Muscle layer of colon (tissue), 2 donors: ENCODE measurements around the gene PLPPR2.
"Not testable (repeated sequence)": the region's sequence is repeated elsewhere in the genome, so short reads cannot be mapped to it uniquely, and the experiment has no call there.

Source experiments
- H3K27ac ChIP-seq: one replicate; pipeline ENCODE4 v1.7.0; 2013; ENCODE audit warnings: low read depth, mild to moderate bottlenecking, low read length, moderate library complexity
- H3K27me3 ChIP-seq, 2 donors: one replicate each; pipeline ENCODE4 v1.7.0; 2013; ENCODE audit warnings: low read length in 2 of 2, mild to moderate bottlenecking in 2 of 2; ENCODE audit not compliant: insufficient read depth in 2 of 2, control insufficient read depth in 1 of 2
- H3K36me3 ChIP-seq: one replicate; pipeline ENCODE4 v1.7.0; 2013; ENCODE audit warnings: mild to moderate bottlenecking, low read length; ENCODE audit not compliant: insufficient read depth
- H3K4me1 ChIP-seq: one replicate; pipeline ENCODE4 v1.7.0; 2013; ENCODE audit warnings: mild to moderate bottlenecking, low read length; ENCODE audit not compliant: insufficient read depth
- H3K4me3 ChIP-seq, 2 donors: one replicate each; pipeline ENCODE4 v1.7.0; 2013; ENCODE audit warnings: low read length in 2 of 2, low read depth in 1 of 2, mild to moderate bottlenecking in 1 of 2, moderate library complexity in 1 of 2
- H3K9ac ChIP-seq: one replicate; pipeline ENCODE4 v1.7.0; 2013; ENCODE audit warnings: low read length
- H3K9me3 ChIP-seq: one replicate; pipeline ENCODE4 v1.7.0; 2013; ENCODE audit warnings: mild to moderate bottlenecking, low read length
- donor health status: abdominal sarcoma.
- donor health status: Adenocarcinoma of cecum.

The PLPPR2 gene, protein sequence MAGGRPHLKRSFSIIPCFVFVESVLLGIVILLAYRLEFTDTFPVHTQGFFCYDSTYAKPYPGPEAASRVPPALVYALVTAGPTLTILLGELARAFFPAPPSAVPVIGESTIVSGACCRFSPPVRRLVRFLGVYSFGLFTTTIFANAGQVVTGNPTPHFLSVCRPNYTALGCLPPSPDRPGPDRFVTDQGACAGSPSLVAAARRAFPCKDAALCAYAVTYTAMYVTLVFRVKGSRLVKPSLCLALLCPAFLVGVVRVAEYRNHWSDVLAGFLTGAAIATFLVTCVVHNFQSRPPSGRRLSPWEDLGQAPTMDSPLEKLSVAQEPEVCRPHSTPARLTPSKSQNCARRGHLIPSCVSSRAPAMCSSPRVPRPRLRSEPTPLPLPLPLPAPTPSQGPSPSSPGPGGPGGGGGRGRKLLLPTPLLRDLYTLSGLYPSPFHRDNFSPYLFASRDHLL

DNA sequence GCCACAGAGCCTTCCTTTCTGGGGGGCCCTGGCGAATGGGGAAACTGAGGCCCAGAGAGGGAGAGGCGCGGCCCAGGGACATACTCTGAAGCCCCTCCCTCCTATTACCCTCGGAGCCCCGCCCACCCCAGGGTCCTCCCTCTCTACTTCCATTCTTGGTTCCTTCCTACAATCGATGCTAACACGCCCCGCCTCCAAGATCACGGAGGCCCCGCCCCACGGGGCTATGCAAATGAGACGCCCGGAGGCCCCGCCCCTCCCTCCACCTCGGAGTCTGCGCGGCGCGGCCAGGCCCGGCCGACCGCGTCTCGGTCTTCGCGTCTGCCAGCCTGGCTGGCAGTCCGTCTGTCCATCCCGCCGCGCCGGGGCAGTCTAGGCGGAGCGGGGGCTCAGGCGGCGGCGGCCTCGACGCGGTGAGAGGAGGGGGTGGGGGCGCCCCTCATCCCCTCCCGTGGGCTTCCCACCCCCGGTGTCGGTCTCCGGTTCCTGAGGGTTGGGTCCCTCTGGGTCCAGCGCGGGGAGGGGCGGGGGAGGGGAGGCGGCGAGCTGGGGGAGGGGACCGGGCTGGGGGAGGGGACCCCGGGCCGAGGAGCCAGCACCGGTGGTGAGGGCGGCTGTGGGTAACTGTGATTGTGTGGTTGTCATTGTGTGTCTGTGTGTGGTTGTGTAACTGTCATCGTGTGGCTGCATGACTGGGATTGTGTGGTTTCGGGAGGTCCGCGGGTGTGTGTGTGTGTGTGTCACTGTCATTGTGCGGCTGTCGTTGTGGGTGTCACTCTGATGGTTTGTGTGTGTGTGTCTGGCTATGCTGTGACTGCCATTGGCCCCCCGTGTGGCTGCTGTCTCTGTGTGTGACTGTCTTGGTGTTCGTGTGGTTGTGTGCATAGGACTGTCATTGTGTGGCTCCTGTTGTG, at the start of gene PLPPR2:
TSS of gene PLPPR2 (plus strand) at position 273 of the 914 bp plus-strand sequence. CDS start 2,242 bp downstream, outside the sequence.
- peak within 1 kb of the TSS; percentile 28 to 82 for H3K4me3 ChIP-seq
- H3K36me3 ChIP-seq: no peaks in the 10 kb centered on the region
- peaks cover 13% of the 10 kb centered on the region for H3K4me1 ChIP-seq
- H3K27me3 ChIP-seq: no peaks in the 10 kb centered on the region
- H3K27ac ChIP-seq: peak within 1 kb of the TSS; percentile 46
- H3K9me3 ChIP-seq: no peaks in the 10 kb centered on the region
- peak within 1 kb of the TSS; percentile 91 for H3K9ac ChIP-seq

DNA sequence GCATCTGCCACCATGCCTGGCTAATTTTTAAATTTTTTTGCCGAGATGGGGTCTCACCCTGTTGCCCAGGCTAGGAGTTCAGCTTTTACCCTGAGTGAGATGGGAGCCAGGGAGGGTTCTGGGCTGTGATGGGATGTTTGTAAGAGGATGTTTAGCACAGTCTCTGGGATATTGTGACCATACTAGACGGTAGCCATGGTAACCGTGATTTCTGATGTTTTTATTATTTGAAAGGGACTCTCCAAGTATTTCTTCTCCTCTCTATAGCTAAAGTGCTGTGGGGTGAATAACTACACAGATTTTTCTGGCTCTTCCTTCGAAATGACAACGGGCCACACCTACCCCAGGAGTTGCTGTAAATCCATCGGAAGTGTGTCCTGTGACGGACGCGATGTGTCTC, 48.9 kb upstream of the PLPPR2 start:
- H3K36me3 ChIP-seq: no peaks in the 10 kb centered on the region
- no peak overlapping the region for H3K4me3 ChIP-seq
- H3K9me3 ChIP-seq: no peaks in the 10 kb centered on the region
- H3K27ac ChIP-seq: no peak overlapping the region
- H3K4me1 ChIP-seq: no peaks in the 10 kb centered on the region
- H3K27me3 ChIP-seq: peaks cover 0 to 5% of the 10 kb centered on the region in 2 donors
- no peak overlapping the region for H3K9ac ChIP-seq

DNA sequence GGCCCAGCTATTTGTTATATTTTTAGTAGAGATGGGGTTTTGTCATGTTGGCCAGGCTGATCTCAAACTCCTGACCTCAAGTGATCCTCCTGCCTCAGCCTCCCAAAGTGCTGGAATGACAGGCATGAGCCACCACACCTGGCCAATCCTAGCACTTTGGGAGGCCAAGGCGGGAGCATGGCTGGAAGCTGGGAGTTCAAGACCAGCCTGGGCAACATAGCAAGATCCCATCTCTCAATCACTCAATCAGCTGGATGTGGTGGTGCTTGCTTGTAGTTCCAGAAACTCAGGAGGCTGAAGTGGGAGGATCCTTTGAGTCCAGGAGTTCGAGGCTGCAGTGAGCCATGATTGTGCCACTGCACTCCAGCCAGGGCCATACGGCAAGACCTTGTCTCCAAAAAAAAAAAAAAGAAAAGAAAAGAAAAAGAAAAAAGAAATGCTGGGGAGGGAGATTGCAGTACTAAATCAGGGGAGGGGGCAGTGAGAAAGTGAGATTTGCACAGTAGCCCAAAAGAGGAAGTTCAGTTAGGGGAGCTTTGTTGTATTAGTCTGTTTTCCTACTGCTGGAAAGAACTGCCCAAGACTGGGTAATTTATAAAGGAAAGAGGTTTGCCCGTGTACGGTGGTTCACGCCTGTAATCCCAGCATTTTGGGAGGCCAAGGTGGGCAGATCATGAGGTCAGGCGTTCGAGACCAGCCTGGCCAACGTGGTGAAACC, 34.8 kb upstream of the PLPPR2 start:
- not testable (repeated sequence) for H3K4me3 ChIP-seq, H3K27ac ChIP-seq, H3K9ac ChIP-seq, H3K27me3 ChIP-seq, H3K9me3 ChIP-seq, H3K36me3 ChIP-seq
- H3K4me1 ChIP-seq: peaks cover 14% of the 10 kb centered on the region

DNA sequence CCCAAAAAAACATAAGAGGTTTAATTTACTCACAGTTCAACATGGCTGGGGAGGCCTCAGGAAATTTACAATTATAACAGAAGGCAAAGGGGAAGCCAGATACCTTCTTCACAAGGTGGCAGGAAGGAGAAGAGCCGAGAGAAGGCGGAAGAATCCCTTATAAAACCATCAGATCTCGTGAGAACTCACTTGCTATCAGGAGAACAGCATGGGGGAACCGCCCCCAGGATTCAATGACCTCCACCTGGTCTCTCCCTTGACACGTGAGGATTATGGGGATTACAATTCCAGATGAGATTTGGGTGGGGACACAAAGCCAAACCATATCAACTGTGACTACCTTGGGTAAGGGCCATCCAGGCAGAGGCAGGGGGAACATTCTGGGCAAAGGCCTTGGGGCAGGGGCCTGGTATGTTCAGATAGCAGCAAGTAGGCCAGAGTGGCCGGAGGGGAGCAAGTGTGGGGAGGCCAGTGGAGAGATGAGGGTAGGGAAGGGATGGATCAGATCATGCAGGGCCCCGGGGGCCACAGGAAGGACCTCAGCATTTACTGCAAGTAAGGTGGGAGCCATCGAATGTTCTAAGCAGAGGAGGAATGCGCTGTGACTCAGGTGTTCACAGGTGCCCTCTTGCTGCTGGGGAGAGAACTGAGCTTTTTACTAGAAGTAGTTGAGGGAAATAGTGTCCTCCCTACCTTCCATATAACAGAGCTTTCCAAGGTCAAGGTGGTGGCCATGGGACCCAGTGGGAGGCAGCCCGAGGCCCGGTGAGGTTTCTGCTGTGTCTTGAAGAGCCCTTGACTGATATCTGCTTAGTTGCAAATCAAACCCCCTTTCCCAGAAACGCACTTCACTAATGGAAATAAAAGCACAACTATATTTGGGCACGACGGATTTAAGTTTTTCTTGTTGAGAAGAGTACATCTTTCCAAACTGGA, 33.8 kb upstream of the PLPPR2 start:
- Histone ChIP-seq H3K27me3 (no peaks in the 10 kb centered on the region), H3K4me3 (no peak overlapping the region), H3K27ac (no peak overlapping the region), H3K36me3 (no peaks in the 10 kb centered on the region), H3K9ac (no peak overlapping the region), H3K9me3 (no peaks in the 10 kb centered on the region), H3K4me1 (peaks cover 14% of the 10 kb centered on the region)

GRCh38 chr19:11322269-11323024, 32.8 kb upstream of the PLPPR2 start:
- H3K36me3 ChIP-seq: no peaks in the 10 kb centered on the region
- H3K4me1 ChIP-seq: peaks cover 14% of the 10 kb centered on the region
- H3K4me3 ChIP-seq: no peak overlapping the region
- H3K9me3 ChIP-seq: no peaks in the 10 kb centered on the region
- H3K27ac ChIP-seq: no peak overlapping the region
- H3K27me3 ChIP-seq: no peaks in the 10 kb centered on the region
- no peak overlapping the region for H3K9ac ChIP-seq

DNA sequence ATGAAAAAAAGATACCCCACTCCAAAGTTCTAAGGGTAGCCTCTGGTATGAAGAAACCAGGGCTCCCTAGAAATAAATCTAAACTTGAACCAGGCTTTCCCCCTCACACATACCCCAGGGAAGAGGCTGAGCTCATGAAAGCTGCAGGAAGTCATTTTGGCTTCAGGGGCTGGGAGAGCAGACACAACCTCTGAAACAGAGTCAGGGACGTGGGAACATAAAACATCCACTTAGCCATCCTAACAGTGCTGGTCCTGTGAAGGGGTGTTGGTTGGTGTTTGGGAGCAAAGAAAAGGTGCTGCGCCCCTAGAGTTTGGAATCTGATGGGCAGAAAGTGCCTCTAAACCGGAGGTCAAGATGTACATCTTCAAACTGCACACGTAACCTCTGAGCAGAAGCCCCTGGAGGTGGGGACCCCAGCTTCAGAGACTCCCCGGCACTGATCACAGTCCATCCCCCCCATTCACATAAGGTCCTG, 31.6 kb upstream of the PLPPR2 start:
- Histone ChIP-seq H3K36me3 (no peaks in the 10 kb centered on the region), H3K27me3 (no peaks in the 10 kb centered on the region), H3K9ac (no peak overlapping the region), H3K4me1 (peaks cover 14% of the 10 kb centered on the region), H3K9me3 (no peaks in the 10 kb centered on the region), H3K4me3 (no peak overlapping the region), H3K27ac (no peak overlapping the region)

GRCh38 chr19:11324079-11324661, 31.1 kb upstream of the PLPPR2 start:
- no peak overlapping the region for H3K27ac ChIP-seq
- no peaks in the 10 kb centered on the region for H3K36me3 ChIP-seq
- H3K27me3 ChIP-seq: no peaks in the 10 kb centered on the region
- H3K9me3 ChIP-seq: no peaks in the 10 kb centered on the region
- no peak overlapping the region for H3K4me3 ChIP-seq
- H3K4me1 ChIP-seq: peaks cover 14% of the 10 kb centered on the region
- no peak overlapping the region for H3K9ac ChIP-seq

GRCh38 chr19:11324748-11325389, 30.4 kb upstream of the PLPPR2 start:
- Histone ChIP-seq H3K36me3 (no peaks in the 10 kb centered on the region), H3K4me3 (no peak overlapping the region), H3K27ac (no peak overlapping the region), H3K4me1 (peaks cover 14% of the 10 kb centered on the region), H3K27me3 (no peaks in the 10 kb centered on the region), H3K9ac (no peak overlapping the region), H3K9me3 (no peaks in the 10 kb centered on the region)

DNA sequence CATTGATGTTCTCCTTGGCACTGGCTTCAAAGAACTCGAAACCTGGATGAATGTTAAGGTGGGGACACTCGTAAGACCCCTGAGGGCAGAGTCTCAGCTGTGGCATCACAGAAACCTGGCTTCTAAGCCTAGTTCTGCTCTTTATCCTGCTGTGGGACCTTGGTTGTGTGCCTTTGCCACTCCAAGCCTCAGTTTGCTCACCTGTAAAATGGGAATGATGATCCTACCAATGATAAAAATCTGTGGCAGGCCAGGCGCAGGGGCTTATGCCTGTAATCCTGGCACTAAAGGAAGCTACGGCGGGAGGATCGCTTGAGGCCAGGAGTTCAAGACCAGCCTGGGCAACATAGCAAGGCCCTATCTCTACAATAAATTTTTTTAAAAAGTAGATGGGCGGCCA, 29.7 kb upstream of the PLPPR2 start:
- no peaks in the 10 kb centered on the region for H3K36me3 ChIP-seq

More for the DNA sequence above, 29.7 kb upstream of the PLPPR2 start:
- Histone ChIP-seq H3K27ac (no peak overlapping the region), H3K4me1 (peaks cover 14% of the 10 kb centered on the region), H3K9me3 (no peaks in the 10 kb centered on the region), H3K27me3 (no peaks in the 10 kb centered on the region), H3K4me3 (no peak overlapping the region), H3K9ac (no peak overlapping the region)
